HAP-1 (cell line): Measurements from ENCODE around the gene TRIM64C.
"Not testable (repeated sequence)": the region's sequence is repeated elsewhere in the genome, so short reads cannot be mapped to it uniquely, and the experiment has no call there.

ENCODE experiments used
- DNase-seq, 2 experiments: peaks; one replicate each; pipeline ENCODE4 v3.0.0-alpha.2; 2016 to 2020; ENCODE audit warnings: low spot score in 2 of 2
- H3K27me3 ChIP-seq: fragments of 250-450 bp; sonication (Bioruptor Pico); 2 replicates; pipeline ENCODE4 v1.5.1; 2020; ENCODE audit warnings: low read depth, mild to moderate bottlenecking, moderate library complexity
- H3K36me3 ChIP-seq: fragments of 250-450 bp; sonication (Bioruptor Pico); replicated peaks from 2 replicates; pipeline ENCODE4 v1.5.1; 2020; ENCODE audit warnings: mild to moderate bottlenecking
- H3K4me1 ChIP-seq: fragments of 250-450 bp; sonication (Bioruptor Pico); 2 replicates; pipeline ENCODE4 v1.5.1; 2020; ENCODE audit warnings: mild to moderate bottlenecking
- H3K4me3 ChIP-seq: fragments of 250-450 bp; sonication (Bioruptor Pico); 2 replicates; pipeline ENCODE4 v1.5.1; 2020; ENCODE audit warnings: mild to moderate bottlenecking, moderate library complexity
- H3K9me3 ChIP-seq: fragments of 250-450 bp; sonication (Bioruptor Pico); 2 replicates; pipeline ENCODE4 v1.5.1; 2020; ENCODE audit warnings: mild to moderate bottlenecking, moderate library complexity
- in situ Hi-C: fragments of 300-500 bp; cut with MboI; formaldehyde crosslinking; loops from 3 replicates; pipeline ENCODE4 v1.14.3; 2020; ENCODE audit warnings: low sequenced_read_pairs, inconsistent platforms, mixed read lengths

Gene TRIM64C, protein sequence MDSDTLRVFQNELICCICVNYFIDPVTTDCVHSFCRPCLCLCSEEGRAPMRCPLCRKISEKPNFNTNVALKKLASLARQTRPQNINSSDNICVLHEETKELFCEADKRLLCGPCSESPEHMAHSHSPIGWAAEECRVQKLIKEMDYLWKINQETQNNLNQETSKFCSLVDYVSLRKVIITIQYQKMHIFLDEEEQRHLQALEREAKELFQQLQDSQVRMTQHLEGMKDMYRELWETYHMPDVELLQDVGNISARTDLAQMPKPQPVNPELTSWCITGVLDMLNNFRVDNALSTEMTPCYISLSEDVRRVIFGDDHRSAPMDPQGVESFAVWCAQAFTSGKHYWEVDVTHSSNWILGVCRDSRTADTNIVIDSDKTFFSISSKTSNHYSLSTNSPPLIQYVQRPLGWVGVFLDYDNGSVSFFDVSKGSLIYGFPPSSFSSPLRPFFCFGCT

DNA sequence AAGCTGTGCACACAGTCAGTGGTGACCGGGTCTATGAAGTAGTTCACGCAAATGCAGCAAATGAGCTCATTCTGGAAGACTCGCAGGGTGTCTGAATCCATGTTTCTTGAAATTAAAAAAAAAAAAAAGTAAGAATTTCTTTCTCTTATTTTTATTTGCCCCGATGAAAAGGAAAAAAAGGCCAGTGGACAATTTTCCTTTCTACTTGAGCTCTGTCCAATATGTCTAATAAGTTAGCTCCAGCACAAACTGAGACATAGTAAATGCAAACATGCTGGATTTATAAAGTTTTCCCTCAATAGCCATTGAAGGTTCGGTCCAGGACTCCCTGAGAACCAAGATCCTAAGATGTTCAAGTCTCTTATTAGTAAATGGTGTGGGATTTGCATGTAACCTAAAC lies at the start of gene TRIM64C:
TSS of gene TRIM64C (minus strand) at position 101 of the 400 bp plus-strand sequence. CDS start at position 101, 0 bp downstream.
- H3K27me3 ChIP-seq, H3K4me3 ChIP-seq, in situ Hi-C loops, H3K36me3 ChIP-seq, H3K9me3 ChIP-seq, H3K4me1 ChIP-seq, DNase-seq: not testable (repeated sequence)

DNA sequence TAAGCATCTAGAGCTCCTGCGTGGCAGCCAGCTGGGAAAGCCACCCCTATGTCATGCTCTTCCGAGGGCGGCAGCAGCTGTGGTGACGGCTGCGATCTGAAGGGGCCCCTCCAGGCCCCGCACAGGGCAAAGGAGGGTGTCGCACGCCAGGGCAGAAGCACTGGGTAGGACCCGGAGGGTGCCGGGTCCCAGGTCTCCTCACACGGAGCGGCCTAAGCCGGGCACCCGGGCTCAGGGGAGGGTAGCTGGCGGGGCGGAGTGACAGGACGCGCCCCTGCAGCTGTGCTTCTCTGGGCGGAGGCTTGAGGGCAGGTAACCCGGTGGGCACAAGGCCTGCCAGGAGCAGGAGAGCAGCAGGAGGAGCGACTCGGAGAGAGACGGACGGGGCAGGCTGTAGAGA lies 43.4 kb upstream of the TRIM64C start:
- H3K36me3 ChIP-seq, H3K9me3 ChIP-seq, H3K27me3 ChIP-seq, DNase-seq, in situ Hi-C loops, H3K4me1 ChIP-seq, H3K4me3 ChIP-seq: not testable (repeated sequence)

DNA sequence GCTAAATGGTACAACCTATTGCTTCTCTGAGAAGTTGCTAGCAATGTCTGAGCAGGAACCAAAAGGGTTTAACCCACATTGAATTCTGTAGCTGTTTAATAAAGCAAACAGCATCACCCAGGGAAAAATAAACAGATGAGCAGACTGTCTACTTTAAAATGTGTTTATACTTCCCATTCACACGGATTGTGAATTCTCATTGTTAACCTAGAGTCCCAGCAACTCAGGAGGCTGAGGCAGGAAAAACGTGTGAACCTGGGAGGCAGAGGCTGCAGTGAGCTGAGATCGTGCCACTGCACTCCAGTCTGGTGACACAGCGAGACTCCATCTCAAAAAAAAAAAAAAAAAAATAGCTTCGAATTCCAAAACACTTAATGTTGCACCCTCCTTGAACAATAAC lies 11.0 kb upstream of the TRIM64C start:
- H3K27me3 ChIP-seq, H3K4me1 ChIP-seq, H3K36me3 ChIP-seq, in situ Hi-C loops, H3K4me3 ChIP-seq, DNase-seq, H3K9me3 ChIP-seq: not testable (repeated sequence)

DNA sequence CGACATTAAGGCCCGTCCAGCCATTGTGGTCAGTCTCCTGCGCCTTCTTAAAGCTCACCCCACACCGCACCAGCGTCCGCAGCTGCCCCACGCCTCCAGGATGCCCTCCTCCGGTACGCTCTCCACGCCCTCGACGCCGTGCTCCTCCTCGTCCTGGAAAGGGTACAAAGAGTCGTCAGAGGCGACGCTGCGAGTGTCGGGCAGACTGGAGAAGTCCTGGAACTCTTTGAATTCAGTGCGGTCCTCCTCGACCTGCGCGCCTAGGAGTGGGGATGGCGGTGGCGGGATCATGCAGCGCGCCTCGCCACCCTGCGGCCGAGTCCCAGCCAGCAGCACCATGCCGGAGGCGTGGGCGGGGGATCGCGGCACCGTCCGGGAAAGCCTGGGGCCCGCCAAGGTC lies 9.1 kb downstream of the TRIM64C start:
- H3K27me3 ChIP-seq, H3K4me1 ChIP-seq, H3K4me3 ChIP-seq, DNase-seq, in situ Hi-C loops, H3K9me3 ChIP-seq, H3K36me3 ChIP-seq: not testable (repeated sequence)

DNA sequence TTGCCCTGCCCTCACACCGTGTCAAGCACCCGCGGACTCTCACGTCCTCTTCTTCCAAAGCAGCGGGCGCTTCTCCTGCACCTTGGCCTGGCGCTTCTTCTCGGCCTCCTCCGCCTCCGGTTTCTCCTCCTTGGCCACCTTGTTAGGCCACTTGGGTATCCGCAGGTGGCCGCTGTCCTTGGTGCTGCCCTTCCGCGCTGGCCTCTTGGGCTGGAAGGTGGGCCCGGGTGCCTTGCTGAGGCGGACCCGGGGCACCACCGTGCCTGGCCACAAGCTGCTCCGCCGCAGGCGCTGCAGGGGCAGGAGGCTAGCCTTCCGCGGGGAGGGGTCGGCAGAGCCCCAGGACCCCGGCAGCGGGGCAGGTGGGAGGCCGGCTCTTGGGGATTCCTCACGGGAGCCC lies 10.7 kb downstream of the TRIM64C start:
- DNase-seq, H3K4me3 ChIP-seq, H3K4me1 ChIP-seq, H3K9me3 ChIP-seq, H3K27me3 ChIP-seq, in situ Hi-C loops, H3K36me3 ChIP-seq: not testable (repeated sequence)

DNA sequence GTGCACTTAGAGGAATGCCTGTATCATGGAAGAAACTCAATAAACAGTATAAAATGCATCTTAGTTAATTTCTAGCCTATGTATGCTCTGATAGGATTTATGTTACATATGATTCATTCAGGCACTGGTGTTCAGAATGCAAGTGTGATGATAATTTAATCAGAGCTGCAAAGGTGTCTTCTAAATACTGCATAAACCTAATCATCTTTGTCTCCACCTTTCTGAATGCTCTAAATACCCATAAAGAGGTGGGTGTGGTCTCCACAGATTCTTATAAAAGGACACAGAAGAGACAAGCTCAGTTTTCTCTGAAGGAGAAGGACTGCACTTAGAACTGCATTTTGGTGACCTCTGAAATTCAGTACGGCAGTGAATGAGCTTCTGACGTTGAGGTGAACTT lies 30.4 kb downstream of the TRIM64C start, which contains the start of gene TRIM49B:
TSS of gene TRIM49B (plus strand) at position 301 of the 400 bp plus-strand sequence. CDS start 2,777 bp downstream, outside the sequence.
- H3K27me3 ChIP-seq, H3K9me3 ChIP-seq, H3K36me3 ChIP-seq, H3K4me3 ChIP-seq, in situ Hi-C loops, H3K4me1 ChIP-seq, DNase-seq: not testable (repeated sequence)
